ENCODE measurements around the gene CRYGB. TPM values are rescaled to one million over a fixed set of nuclear protein-coding genes. Genes with fewer than 3 reads are reported as not detected.

Gene CRYGB
- total and polyA plus RNA-seq, 7 donors, result not detected

DNA sequence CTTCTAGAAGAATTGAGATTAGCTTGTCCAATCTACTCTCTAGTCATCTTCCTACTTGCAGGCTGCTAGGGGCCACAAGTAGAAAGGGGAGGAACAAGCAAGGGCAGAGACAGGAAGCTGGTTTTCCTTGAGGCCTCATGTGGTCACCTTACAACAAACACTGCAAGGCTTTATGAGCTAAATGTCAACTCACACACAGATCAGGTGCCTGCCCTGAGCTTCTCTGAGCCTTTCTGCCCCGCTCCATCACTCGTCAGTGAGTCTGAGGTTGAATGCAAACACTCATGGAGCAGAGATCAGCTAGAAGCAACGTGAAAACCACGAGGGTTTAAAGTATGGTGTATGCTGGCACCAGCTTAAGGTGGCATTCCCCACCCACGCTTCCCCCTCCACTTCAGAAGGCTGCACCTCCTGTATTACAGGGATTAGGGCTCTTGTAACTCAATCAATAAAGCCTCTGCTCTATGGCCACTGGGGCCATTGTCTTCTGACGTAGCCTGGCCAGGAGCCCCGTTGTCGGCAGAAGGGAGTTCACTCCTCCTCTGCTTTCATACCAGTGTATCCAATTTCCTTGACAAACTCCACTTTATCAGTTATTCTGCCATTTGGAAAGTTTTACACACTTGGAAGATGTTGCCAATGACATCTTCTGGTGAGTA lies 10.9 kb downstream of the CRYGB start:
- no peaks in the 10 kb centered on the region for H3K9me3 ChIP-seq
- no peaks in the 10 kb centered on the region for H3K36me3 ChIP-seq
- no peak for TF ChIP-seq POLR2A (IDR thresholded peaks at IDR 0.05)
- no peak for TF ChIP-seq POLR2AphosphoS5 (IDR thresholded peaks at IDR 0.05)
- no peak for TF ChIP-seq CTCF (IDR thresholded peaks at IDR 0.05)
- WGBS, 2 donors, result 36 to 49% methylated on average over 8 of the region's 8 CpGs
- H3K27me3 ChIP-seq, result no peaks in the 10 kb centered on the region
- H3K27ac ChIP-seq, result no peak overlapping the region
- no peak for DNase-seq
- H3K4me3 ChIP-seq, result no peak overlapping the region
- no peaks in the 10 kb centered on the region for H3K4me1 ChIP-seq
- intact Hi-C loops (cut with DNase I), result no loop called here

- Histone ChIP-seq H3K27ac (no peak overlapping the region), H3K36me3 (no peaks in the 10 kb centered on the region), H3K4me3 (no peak overlapping the region), H3K27me3 (no peaks in the 10 kb centered on the region), H3K4me1 (no peaks in the 10 kb centered on the region), H3K9me3 (no peaks in the 10 kb centered on the region)
- WGBS, 2 donors, result 51 to 74% methylated on average over 6 of the region's 6 CpGs
- no peak for TF ChIP-seq EP300 (IDR thresholded peaks at IDR 0.05)
- no peak for TF ChIP-seq POLR2A (IDR thresholded peaks at IDR 0.05)
- no peak for TF ChIP-seq CTCF (IDR thresholded peaks at IDR 0.05)
- no peak for TF ChIP-seq POLR2AphosphoS5 (IDR thresholded peaks at IDR 0.05)
- intact Hi-C loops (cut with DNase I), result no loop called here
- no peak for DNase-seq
Observed at GRCh38 chr2:208130712-208131110, 15.2 kb downstream of the CRYGB start.

DNA sequence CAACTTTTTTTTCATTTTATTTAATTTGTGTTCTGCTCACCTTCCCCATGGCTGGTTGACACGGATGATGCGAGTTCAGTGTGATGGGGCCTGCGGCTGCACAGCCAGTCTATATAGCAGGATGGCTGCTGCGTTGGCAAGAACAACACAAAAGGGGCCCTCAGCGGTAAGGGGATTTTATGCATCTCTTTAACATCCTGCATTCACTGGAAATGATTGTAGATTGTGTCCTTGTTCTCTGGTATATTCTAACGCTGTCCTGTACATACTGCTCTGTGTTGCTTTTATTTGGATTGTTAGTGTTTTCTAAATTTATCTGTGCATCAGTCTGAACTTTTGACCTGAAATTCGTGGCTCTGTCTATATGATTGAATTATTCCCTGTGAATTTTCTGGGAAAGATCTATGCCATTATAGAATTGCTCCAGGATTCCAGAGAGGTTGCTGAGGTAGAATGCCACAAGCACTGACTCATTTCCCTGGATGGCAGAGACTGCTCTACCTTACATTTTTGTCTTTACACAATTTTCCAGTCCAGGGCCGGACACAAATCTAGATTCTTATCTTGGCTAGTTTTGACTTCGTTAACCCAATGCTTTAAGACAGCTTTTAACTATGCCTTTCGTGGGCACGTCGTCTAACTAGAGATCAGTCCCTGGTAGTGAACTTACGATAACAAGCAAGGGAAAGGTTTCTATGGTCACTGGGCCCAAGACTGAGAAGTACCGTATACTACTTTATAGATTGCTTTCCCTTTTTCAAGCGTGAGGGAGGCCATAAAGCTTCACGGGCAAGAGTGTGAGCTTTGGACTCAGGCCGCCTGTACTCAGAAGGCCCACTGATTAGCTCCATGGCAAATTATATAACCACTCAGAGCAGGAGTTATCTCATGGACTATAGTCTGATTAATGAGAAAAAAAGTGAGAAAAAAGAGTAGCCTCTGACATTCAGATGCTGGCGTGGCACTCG lies 15.9 kb downstream of the CRYGB start, which contains the start of gene CRYGC:
CRYGC (minus strand) TSS at position 85 of the 968 bp plus-strand sequence; CDS start at position 49, 36 bp downstream.
- WGBS, 2 donors, result 41 to 72% methylated on average over 19 of the region's 19 CpGs
- no peak within 1 kb of the TSS for H3K4me3 ChIP-seq
- no peaks in the 10 kb centered on the region for H3K4me1 ChIP-seq
- H3K27ac ChIP-seq, result no peak within 1 kb of the TSS
- H3K9me3 ChIP-seq, result no peaks in the 10 kb centered on the region
- H3K36me3 ChIP-seq, result no peaks in the 10 kb centered on the region
- H3K27me3 ChIP-seq, result peaks cover 0 to 4% (median 0%) of the 10 kb centered on the region in 3 donors
- no peak for DNase-seq
- TF ChIP-seq POLR2A (IDR thresholded peaks at IDR 0.05) (no peak), POLR2AphosphoS5 (IDR thresholded peaks at IDR 0.05) (no peak), EP300 (IDR thresholded peaks at IDR 0.05) (no peak), CTCF (IDR thresholded peaks at IDR 0.05) (no peak)
- intact Hi-C loops (cut with DNase I), result no loop called here

GRCh38 chr2:208128136-208128535 lies 17.8 kb downstream of the CRYGB start:
- H3K27me3 ChIP-seq, result peaks cover 0 to 22% (median 11%) of the 10 kb centered on the region in 3 donors
- 95 to 97% methylated on average over 12 of the region's 12 CpGs for WGBS, 2 donors
- DNase-seq, result no peak
- H3K9me3 ChIP-seq, result no peaks in the 10 kb centered on the region
- H3K27ac ChIP-seq, result no peak overlapping the region
- H3K36me3 ChIP-seq, result no peaks in the 10 kb centered on the region
- intact Hi-C loops (cut with DNase I), result no loop called here
- TF ChIP-seq CTCF (IDR thresholded peaks at IDR 0.05) (no peak), POLR2AphosphoS5 (IDR thresholded peaks at IDR 0.05) (no peak), POLR2A (IDR thresholded peaks at IDR 0.05) (no peak), EP300 (IDR thresholded peaks at IDR 0.05) (no peak)
- H3K4me3 ChIP-seq, result no peak overlapping the region
- H3K4me1 ChIP-seq, result peaks cover 0 to 6% (median 3%) of the 10 kb centered on the region in 4 donors
